ENCODE data around the gene IL1RAPL1.

IL1RAPL1 gene

DNA sequence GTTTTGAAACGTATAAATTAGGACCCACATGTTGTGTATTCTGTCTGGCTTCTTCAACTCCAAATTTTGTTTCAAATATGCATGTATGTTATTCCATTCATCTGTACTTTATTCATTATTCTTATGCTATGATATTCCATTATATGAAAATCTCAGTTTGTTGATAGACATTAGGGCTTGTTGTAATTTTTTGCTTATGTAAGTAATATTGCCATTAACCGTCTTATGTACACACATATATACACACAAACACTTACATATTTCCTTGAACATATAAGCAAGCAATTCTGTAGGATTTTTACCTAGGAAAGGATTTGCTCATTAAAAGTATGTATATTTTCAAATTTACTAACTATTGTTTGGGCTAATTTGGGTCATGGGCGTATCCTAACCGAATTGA is 820.1 kb downstream of the IL1RAPL1 start:
- DNase-seq (ENCODE audit: low read depth in 2 of 2, low spot score in 1 of 2): no peak

DNA sequence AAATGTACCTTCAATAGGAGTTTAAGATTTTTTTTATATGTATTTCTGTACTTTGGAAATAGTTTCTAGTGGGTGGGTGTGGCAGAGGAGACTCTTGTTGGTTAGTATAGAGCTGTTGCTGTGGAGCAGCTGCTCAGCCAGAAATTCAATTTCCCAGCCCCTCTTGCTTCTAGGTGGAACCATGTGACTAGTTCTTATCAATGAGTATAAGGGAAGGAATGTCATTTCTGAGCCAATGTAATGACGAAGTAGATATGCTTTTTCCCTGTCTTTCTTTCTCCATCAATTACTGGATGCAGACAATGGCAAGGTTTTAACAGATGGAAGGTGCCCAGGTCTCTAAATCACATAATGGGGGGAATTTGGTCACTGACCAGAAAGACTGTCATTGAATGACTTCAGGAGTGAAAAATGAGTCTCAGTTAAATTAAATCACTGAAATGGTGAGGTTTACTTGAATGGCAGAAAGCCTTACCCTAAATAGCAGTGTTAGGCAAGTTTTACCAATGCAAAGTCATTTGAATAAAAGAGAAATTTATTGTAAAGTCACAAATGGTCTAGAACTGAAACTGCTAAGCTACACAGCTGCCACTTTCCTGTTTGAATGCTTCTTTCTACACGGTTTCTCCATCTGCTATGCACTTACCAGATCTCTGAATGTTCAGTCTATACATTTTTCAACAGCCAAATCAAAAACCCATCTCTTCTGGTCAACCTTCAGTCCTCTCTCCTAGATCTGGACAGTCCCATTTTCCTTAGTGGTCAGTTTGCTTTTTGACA is 832.7 kb downstream of the IL1RAPL1 start:
- DNase-seq (ENCODE audit: low read depth in 2 of 2, low spot score in 1 of 2): no peak

DNA sequence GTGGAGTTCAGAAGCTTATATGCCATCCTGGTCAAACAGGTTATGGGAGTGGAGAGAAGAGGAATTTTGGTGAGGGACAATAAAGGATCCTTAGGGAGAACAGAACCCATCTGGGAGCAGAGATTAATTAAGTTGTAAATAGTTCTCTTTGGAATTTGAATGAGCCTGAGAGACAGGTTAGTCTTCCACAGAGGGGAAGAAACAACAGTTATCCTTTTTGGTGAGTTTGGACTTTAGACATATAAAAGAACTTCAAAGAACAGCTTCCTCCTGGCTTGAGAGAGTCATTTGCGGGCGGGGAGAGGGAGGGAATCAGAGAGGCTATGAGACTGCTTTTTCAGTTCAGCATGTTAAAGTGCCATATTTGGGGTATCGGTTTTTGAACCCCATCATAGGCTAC is 834.8 kb downstream of the IL1RAPL1 start:
- DNase-seq (ENCODE audit: low read depth in 2 of 2, low spot score in 1 of 2): no peak

DNA sequence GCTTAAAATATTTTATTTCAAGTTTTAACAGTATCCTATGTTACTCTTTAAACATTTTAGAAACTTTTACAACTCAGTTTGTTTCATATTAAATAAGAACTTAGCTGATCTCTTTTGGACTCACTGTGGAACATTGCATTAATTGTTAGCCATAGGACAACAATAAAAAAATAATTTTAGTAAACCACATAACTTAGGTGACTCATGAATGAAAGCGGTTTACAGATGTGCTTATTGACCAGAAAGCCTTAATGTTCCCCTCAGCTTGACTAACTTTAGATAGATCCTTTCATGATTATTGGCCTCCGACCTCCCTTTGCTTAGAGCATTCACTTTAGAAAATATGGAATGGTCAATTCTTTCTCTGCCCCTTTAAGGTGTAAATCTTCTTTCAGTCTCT is 844.6 kb downstream of the IL1RAPL1 start:
- no peak for DNase-seq (ENCODE audit: low read depth in 2 of 2, low spot score in 1 of 2)

DNA sequence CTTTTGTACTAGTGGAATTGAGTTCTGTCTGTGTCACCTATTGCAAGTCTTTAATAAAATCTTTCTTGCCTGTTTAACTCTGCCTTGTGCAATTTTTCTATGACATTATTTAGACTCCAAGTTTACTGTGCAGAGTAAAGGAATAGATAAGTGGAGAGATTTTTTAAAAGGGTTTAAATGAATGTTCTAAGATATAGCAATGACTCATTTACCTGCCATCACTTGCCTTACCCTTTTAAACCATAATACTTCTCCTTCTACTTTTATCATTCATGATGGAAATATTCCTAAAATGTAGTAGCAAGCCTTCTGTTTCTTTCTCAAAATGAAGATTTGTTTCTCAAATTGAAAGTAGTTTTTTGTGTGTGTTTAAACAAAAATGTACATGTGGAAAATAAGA is 845.3 kb downstream of the IL1RAPL1 start:
- no peak for DNase-seq (ENCODE audit: low read depth in 2 of 2, low spot score in 1 of 2)

DNA sequence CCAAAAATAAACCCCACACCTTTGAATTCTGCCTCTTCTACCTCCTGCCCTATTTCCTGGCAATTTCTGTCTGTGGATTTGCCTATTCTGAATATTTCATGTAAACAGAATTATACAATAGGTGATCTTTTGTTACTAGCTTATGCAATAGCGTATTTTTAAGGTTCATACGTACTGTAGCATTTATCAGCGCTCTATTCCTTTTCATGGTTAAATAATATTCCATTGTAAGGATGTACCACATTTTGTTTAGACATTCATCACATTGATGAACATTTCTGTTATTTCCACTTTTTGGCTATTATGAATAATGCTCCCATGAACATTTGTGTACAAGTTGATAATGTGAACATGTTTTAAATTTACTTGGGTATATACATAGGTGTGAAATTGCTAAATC is 847.7 kb downstream of the IL1RAPL1 start:
- DNase-seq (ENCODE audit: low read depth in 2 of 2, low spot score in 1 of 2): no peak

DNA sequence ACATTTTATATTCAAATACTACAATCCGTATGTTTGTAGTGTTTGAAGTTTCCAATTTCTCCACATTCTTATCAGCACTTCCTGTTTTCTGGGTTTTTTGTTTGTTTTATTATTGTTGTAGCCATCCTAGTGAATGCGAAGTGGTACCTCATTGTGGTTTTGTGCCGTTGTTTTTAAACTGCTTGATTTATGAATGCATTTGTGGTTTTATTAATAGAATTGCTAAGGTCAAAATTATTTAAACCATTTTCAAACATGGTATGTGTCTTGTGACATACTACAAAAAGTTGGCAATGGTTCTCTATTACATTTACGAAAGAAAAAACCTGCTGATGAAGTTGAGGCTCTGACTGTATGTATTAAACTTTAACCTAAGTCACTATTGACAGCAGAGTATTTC is 848.1 kb downstream of the IL1RAPL1 start:
- DNase-seq (ENCODE audit: low read depth in 2 of 2, low spot score in 1 of 2): no peak

DNA sequence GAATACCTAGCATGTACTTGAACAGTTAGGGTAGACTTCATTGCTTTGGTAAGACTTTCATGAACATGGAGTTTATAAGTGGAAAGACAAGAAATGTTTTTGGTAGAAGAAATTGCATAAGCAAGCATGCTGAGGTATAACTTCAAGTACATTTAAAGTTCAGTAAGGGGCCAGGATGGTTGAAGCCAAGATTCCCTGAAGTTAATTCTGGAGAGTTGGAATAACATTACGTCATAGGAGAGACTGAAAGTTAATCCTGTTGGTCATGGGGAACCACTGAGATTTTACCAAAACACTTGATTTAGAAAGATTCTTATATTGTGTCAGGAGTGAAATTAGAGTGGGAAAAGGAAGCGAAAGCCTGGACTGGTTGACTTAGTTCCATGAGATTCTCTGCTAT is 860.6 kb downstream of the IL1RAPL1 start:
- DNase-seq (ENCODE audit: low read depth in 2 of 2, low spot score in 1 of 2): no peak

DNA sequence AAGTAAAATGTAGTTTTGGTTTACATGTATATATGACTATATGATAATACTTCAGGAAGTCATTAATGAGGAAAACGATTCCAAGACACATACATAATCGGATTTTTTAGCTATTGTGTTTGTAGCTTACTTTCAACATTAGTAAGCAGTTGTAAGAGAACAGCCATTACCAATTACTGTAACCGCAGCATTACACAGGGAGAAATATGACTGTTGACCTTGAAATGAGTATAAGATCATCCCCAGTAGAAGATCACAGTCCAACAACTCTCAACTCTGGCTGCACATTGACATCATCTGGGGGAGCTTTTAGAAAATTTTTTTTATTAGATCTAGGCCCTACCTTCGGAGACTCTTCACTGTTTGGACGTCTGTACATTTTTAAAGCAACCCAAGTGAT is 866.1 kb downstream of the IL1RAPL1 start:
- DNase-seq (ENCODE audit: low read depth in 2 of 2, low spot score in 1 of 2): no peak

DNA sequence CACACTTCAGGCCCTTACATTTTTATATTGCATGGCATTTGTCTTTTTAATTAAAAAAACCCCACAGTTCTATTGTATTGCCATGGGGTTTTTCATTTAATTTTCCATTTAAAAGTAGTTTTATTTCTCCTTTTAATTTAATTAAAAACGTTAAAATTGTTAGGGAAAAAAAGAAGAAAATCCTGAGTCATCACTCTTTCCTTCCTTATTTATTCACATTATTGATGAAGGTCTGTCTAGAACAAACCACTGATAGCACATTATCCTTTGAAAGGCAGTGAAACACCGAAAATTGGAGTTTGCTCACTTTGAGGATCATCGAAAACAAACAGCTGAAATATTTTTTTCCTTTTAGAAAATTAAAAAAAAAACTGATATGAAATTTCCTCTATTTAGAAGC is 868.5 kb downstream of the IL1RAPL1 start:
- no peak for DNase-seq (ENCODE audit: low read depth in 2 of 2, low spot score in 1 of 2)

DNA sequence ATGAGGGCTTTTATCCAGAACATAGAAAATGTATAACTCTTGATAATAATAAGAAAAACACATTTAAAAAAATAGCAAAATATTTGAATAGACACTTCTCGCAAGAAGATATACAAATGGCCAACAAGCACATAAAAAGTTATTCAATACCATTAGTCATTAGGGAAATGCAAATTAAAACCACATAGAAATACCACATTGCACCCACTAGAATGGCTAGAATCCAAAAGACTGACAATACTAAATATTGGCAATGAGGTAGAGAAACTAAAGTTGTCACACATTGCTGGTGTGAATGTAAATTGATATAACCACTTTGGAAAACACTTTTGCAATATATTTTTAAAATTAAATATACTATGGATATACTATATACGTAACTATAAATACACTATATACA is 873.8 kb downstream of the IL1RAPL1 start:
- DNase-seq (ENCODE audit: low read depth in 2 of 2, low spot score in 1 of 2): no peak

DNA sequence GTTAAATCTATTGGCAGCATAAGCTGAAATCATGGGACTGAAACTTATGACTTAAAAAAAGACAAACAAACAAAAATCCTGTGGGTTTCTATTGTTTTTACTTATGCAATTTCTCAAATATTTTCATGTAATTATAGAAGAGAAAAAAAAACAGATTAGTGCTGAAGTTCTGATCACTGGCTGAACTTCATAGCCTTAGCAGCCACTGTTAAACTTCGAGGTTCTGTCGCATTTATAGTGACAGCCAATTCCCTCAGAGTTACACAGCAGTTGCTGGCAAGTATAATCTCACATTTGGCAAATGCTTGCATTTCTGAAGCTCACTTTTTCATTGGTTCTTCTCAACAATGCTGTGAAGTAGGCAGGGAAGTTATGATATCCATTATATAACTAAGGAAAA is 879.2 kb downstream of the IL1RAPL1 start:
- no peak for DNase-seq (ENCODE audit: low read depth in 2 of 2, low spot score in 1 of 2)

DNA sequence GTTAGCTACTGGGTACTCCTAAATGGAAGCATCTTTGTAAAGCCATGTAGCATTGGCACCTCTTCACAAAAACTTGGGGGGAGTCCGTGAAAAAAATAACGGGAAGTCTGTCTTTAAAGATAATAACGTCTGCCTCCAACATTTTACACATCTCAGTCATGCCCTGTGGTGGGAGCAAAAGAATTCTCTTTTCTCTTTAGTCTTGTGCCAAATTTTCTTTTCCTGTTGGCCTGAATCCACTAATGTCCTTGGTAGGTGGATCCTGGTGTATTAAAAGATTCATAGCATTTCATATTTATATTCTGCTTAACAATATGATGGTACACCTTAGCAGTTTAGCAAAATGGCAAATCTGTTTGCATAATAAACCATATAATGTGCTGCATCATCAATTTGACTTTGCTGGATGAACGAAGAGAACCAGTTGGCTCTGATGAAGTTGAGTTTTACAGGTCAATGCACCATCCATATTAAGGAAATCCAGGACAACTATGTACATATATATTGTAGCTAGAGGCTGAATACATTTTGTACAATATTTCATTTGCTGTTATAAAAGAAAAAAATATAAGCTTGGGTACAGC is 881.8 kb downstream of the IL1RAPL1 start:
- DNase-seq (ENCODE audit: low read depth in 2 of 2, low spot score in 1 of 2): no peak

DNA sequence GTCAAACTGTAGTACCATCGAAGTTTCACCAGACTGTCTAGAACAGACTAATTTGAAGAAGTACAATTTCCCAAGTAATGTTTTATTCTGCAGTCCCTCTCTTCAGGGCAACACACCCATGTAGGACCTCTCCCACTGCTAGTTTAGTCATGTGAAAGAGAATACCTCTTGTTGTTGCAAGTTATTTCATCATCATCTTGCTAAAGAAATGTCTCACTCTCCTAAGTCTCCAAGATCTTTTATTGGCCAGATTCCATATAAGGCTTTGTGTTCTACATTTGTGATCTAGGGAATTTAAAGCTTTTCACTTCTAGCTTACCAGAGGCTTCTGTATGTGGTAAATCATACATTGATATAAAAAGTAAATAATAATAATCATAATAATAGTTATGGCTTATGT is 882.8 kb downstream of the IL1RAPL1 start:
- no peak for DNase-seq (ENCODE audit: low read depth in 2 of 2, low spot score in 1 of 2)

DNA sequence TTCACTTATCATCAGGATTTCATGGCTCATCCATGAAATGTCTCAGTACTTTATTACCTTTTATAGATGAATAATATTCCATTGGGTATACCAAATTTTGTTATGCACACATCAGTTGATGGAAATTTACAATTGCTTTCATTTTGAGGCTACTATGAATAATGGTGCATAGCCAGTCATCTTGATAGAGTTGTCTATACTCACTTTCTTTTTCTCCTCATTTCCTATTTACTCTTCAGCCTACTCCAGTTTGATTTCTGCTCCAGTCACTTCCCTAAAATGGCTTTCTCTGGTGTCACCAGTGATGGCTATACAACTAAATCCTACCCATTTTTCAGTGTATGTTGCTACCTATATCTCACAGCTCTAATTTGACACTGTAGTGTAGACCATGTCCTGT is 884.6 kb downstream of the IL1RAPL1 start:
- no peak for DNase-seq (ENCODE audit: low read depth in 2 of 2, low spot score in 1 of 2)

DNA sequence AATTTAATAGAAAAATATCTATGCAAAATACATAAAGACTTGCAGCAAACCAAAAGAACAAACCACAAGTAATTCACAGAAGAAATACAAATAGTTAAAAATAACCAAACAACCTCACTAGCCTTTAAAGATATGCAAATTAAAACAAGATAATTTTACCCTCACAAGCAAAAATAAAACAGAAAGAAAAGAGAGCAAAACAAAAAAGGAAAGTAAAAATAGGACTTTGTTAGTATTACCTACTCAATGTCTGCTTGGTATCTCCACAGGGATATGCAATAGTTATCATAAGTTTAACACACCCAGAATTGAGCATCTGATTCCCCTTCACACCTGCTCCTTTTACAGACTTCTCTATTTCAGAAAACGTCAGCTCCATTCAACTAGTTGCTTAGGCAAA is 890.6 kb downstream of the IL1RAPL1 start:
- no peak for DNase-seq (ENCODE audit: low read depth in 2 of 2, low spot score in 1 of 2)

DNA sequence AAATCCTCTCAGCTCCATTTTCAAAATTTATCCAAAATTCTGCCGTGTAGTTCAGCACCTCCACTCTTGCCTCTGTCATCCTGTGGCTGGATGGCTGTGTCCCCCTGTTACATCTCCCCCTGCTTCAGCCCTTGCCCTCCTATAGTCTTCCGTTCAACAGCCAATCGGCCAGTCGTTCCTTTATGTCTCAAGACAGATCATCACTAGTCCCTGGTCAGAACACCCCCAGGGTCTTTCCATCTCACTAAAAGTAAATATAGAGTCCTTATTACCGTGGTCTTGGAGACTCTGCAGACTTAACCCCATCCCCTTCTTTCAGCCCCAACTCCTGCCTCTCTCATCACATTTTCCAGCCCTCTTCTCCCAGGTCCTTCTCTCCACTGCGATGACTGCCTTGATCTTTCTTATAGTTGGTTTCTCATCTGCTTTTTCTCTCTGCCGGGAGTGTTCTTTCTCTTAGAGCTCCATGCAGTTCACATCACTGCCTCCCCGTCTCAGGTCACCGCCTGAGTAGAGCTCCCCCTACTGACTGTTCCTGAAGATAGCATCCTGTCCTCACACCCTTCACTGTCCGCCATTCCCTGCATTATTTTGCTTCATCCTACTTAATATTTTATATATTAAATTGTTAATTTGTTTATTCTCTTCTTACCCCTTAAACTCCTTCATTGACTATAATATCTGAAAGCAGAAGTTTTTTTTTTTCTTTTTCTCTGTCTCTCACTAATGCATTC is 891.3 kb downstream of the IL1RAPL1 start:
- DNase-seq (ENCODE audit: low read depth in 2 of 2, low spot score in 1 of 2): no peak

DNA sequence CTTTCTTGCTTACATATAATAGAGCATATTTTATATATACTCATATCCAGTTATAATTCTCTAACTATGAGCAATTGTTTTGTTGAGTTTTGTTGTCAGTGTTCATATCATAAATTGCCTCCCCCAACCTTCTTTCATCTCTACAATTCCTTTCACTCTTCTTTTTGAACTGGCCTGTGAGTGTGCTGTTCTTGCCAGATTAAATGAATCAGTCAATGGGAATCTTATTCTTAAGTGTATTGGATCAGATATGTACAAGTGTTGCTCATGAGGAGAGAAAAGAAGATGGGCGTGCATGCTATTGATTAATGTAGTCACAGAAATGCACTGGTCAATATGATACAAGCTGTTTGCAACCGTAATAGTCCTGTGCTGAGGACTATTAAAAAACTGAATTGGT is 900.0 kb downstream of the IL1RAPL1 start:
- DNase-seq (ENCODE audit: low read depth in 2 of 2, low spot score in 1 of 2): no peak

DNA sequence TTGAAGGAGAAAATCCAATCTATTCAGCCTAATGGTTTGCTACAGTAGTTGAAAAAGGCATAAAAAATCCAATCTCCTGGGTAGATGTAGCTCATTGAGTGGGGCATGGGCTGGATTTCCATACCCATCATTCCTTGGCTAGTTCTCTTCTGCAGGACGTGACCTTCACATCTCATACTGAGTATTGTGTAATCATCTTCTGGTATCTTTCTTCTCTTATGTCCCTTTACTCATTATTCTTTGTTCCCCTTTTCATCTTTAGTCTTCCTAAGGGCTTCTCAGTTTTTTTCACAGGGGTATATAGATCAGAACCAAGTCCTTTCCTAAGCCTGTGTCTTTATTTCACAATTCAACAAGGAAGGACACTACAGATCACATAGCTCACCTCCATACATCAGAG is 900.5 kb downstream of the IL1RAPL1 start:
- DNase-seq (ENCODE audit: low read depth in 2 of 2, low spot score in 1 of 2): no peak

DNA sequence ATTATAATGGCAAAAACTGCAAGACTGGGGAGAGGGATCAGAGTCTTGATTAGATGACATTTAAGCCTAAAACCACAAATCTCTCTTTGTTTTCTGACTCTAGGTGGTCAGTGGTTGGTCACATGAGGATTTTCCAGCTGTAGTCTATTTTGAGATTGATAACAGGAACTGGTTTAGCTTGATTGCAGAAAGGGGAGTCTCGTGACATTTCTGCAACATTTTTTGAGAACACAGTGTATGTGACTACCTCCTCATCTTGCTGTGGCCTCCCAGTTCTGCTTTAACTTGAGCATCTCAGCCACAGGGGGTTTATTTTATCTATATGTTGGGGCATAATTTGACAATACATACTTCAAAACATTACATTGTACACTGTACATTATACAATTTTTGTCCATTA is 901.7 kb downstream of the IL1RAPL1 start:
- DNase-seq (ENCODE audit: low read depth in 2 of 2, low spot score in 1 of 2): no peak

DNA sequence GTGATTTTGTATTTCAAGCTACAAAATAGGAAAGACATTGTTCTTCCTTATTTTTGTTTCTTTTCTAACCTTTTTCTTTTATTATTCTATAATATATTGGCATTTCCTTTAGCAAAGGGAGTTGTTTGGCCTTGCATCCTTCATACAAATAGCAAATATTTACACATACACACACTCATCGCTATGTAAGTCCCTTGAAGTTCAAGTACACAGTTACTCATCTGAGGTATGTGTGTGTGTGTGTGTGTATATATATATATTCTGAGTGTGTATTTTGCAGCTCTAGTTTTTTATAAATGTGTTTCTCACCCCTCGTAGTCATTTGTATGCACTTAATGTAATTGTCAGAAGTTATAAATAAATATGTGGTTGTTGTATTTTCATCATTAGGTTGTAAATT is 903.4 kb downstream of the IL1RAPL1 start:
- DNase-seq (ENCODE audit: low read depth in 2 of 2, low spot score in 1 of 2): no peak

DNA sequence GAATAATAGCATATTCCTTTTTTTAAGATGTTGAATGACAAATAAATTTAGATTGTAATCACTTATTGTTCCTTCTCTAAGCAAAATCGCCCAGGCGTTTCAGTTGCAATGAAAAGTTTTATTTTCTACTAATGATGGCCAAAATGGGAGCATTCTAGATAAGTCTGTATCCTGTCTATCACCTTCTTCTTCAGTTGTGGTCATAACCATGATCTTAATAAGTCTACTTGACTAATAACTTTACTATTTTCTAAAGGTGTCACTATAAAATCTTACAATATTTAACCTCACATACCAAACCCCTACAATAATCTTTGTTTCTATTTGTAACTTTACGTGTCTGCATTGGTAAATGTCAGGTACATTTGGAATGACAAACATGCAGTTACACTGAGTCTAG is 904.4 kb downstream of the IL1RAPL1 start:
- DNase-seq (ENCODE audit: low read depth in 2 of 2, low spot score in 1 of 2): no peak

Measured in stimulated activated CD8-positive, alpha-beta memory T cell treated with anti-CD3 and anti-CD28 coated beads, Interleukin-4, amount 100 ng/mL, for 1 hour (primary cell).